CD4-positive, alpha-beta T cell (primary cell): ENCODE results near the gene NCDN. TPM values are rescaled to one million over a fixed set of nuclear protein-coding genes. Genes with fewer than 3 reads are reported as not detected.

Source experiments
- ATAC-seq: fragments of 200-7000 bp; cut with Tn5 transposase; one replicate; pipeline ENCODE4 v1.10.0; 2022; ENCODE audit warnings: mild to moderate bottlenecking; ENCODE audit not compliant: poor library complexity
- CTCF ChIA-PET: fragments of 350-600 bp; sonication (Branson Sonifier 250); formaldehyde crosslinking; loops from one replicate; lab custom pipeline; 2021; ENCODE audit warnings: antibody characterized with exemption, inconsistent platforms; lab: Charles Lee
- POLR2A ChIA-PET: fragments of 350-600 bp; sonication (Branson Sonifier 250); formaldehyde crosslinking; loops from one replicate; lab custom pipeline; 2021; ENCODE audit warnings: antibody characterized with exemption, inconsistent platforms; lab: Charles Lee
- DNase-seq, 14 experiments: peaks; one replicate each; pipeline ENCODE4 v3.0.0-alpha.2; 2013 to 2020; ENCODE audit warnings: mixed read lengths in 2 of 14
- H3K27ac ChIP-seq, 2 donors: one replicate each; pipeline versions ENCODE4 v1.5.1 to v1.7.0; 2013; ENCODE audit warnings: low read length in 2 of 2, low read depth in 1 of 2, mild to moderate bottlenecking in 1 of 2
- H3K27me3 ChIP-seq, 2 experiments: 1 replicate in 1 of 2; 2 replicates in 1 of 2; pipeline versions ENCODE4 v1.6.1 to v1.7.0; 2013; ENCODE audit warnings: low read length in 2 of 2, control low read depth in 1 of 2, mild to moderate bottlenecking in 1 of 2, moderate library complexity in 1 of 2; ENCODE audit not compliant: insufficient read depth in 2 of 2, control insufficient read depth in 1 of 2
- H3K36me3 ChIP-seq: one replicate; pipeline ENCODE4 v1.6.1; 2013; ENCODE audit warnings: low read length, control low read depth; ENCODE audit not compliant: insufficient read depth
- H3K4me1 ChIP-seq: one replicate; pipeline ENCODE4 v1.6.1; 2013; ENCODE audit warnings: low read length, control low read depth; ENCODE audit not compliant: insufficient read depth
- H3K4me3 ChIP-seq: one replicate; pipeline ENCODE4 v1.5.1; 2013; ENCODE audit warnings: mild to moderate bottlenecking, low read length, moderate library complexity
- H3K9me3 ChIP-seq, 2 experiments: 1 replicate in 1 of 2; 2 replicates in 1 of 2; pipeline versions ENCODE4 v1.6.1 to v1.7.0; 2013; ENCODE audit warnings: low read length in 2 of 2, mild to moderate bottlenecking in 2 of 2, control low read depth in 1 of 2, moderate library complexity in 1 of 2; ENCODE audit not compliant: control insufficient read depth in 1 of 2, insufficient read depth in 1 of 2
- H3K27ac Mint-ChIP-seq: one replicate; pipeline ENCODE4 v1.8.0; 2020; ENCODE audit warnings: mixed read lengths
- H3K27me3 Mint-ChIP-seq: one replicate; pipeline ENCODE4 v1.8.0; 2021; ENCODE audit warnings: mixed read lengths
- H3K36me3 Mint-ChIP-seq: one replicate; pipeline ENCODE4 v1.8.0; 2021; ENCODE audit warnings: low read depth, mixed read lengths
- H3K4me1 Mint-ChIP-seq: one replicate; pipeline ENCODE4 v1.8.0; 2021; ENCODE audit warnings: low read depth, mixed read lengths
- H3K4me3 Mint-ChIP-seq: one replicate; pipeline ENCODE4 v1.8.0; 2020; ENCODE audit warnings: mild to moderate bottlenecking, mixed read lengths
- H3K9me3 Mint-ChIP-seq: one replicate; pipeline ENCODE4 v1.8.0; 2020; ENCODE audit warnings: mixed read lengths
- intact Hi-C, 2 experiments: fragments of 100-400 bp; cut with DNase I in 1 of 2; cut with micrococcal nuclease in 1 of 2; formaldehyde crosslinking; loops; one replicate each; pipeline versions ENCODE4 v1.15.1 to v1.9.0; 2023 to 2025; cut with DNase I, micrococcal nuclease
- total RNA-seq, 174 experiments: library from RNA in 2 of 174; stranded (reverse) in 2 of 174; gene quantifications; one replicate each; pipeline ENCODE4 v1.2.3 and lab custom pipeline; 2021 to 2026
- TF ChIP-seq, protein P1 (sequence below): fragments of 200-600 bp; IDR thresholded peaks from one replicate; pipeline ENCODE4 v1.8.0; 2022; ENCODE audit warnings: antibody characterized with exemption, mild to moderate bottlenecking

Gene NCDN
- total RNA-seq, 2 experiments from 2014 or later: 12.8 to 14.2 TPM

DNA sequence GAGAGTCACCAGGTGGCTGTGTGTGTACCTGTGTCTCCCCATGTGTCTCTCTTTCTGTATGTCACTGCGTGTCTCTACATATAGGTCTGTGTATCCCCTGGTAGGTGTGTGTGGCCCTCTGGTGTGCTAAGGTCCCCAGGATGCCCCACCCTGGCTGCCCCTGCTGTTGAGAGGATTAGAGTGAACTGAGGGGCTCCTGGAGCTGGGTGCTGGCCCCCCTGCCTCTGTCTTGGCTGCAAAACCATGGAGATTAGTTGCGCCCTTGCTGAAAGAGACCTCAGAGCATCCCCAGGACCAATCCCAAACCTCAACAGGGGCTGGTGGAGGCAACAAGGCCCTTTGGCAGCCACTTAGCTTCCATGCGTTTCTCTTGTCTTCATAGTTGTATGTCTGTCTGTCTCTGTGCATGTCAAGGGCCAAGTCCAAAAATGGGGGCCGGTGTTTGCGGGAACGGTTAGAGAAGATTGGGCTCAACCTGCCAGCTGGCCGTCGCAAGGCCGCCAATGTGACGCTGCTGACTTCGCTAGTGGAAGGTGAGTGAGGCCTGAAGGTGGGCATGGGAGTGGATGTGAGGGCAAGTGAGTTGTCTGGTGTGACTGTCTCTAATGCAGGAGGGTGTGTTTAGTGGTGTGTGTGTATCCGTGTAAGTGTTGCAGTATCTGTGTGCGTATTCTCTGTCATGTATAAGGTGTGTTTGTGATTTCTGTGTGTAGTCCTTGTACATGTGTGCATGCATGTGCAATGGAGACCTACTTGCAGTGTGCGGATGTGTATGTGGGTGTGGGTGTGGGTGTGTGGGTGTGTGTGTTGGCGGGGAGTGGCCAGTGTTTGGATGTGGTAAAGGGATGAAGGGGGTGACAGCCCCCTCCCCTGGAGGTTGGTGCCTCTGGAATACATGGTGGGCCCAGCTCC is 32.2 kb downstream of the NCDN start:
- H3K27ac Mint-ChIP-seq: no peak overlapping the region
- Histone ChIP-seq H3K4me1 (peaks cover 13% of the 10 kb centered on the region), H3K36me3 (peaks cover 11% of the 10 kb centered on the region), H3K9me3 (no peaks in the 10 kb centered on the region), H3K4me3 (no peak overlapping the region), H3K27me3 (no peaks in the 10 kb centered on the region), H3K27ac (no peak overlapping the region)
- ATAC-seq (no peak), DNase-seq (no peak)
- peaks cover 5% of the 10 kb centered on the region for H3K36me3 Mint-ChIP-seq
- H3K27me3 Mint-ChIP-seq: no peaks in the 10 kb centered on the region
- intact Hi-C loops: no loop called here
- TF ChIP-seq, protein P1, sequence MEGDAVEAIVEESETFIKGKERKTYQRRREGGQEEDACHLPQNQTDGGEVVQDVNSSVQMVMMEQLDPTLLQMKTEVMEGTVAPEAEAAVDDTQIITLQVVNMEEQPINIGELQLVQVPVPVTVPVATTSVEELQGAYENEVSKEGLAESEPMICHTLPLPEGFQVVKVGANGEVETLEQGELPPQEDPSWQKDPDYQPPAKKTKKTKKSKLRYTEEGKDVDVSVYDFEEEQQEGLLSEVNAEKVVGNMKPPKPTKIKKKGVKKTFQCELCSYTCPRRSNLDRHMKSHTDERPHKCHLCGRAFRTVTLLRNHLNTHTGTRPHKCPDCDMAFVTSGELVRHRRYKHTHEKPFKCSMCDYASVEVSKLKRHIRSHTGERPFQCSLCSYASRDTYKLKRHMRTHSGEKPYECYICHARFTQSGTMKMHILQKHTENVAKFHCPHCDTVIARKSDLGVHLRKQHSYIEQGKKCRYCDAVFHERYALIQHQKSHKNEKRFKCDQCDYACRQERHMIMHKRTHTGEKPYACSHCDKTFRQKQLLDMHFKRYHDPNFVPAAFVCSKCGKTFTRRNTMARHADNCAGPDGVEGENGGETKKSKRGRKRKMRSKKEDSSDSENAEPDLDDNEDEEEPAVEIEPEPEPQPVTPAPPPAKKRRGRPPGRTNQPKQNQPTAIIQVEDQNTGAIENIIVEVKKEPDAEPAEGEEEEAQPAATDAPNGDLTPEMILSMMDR: no peak
- no peak overlapping the region for H3K4me3 Mint-ChIP-seq
- ChIA-PET POLR2A (no interaction called here), CTCF (interaction anchor here (0.6 kb wide), 1 partner anchor 317 kb away, joined by 3 read pairs; no protein-coding TSS in a partner anchor)
- H3K4me1 Mint-ChIP-seq: peaks cover 15% of the 10 kb centered on the region
- H3K9me3 Mint-ChIP-seq: no peaks in the 10 kb centered on the region

DNA sequence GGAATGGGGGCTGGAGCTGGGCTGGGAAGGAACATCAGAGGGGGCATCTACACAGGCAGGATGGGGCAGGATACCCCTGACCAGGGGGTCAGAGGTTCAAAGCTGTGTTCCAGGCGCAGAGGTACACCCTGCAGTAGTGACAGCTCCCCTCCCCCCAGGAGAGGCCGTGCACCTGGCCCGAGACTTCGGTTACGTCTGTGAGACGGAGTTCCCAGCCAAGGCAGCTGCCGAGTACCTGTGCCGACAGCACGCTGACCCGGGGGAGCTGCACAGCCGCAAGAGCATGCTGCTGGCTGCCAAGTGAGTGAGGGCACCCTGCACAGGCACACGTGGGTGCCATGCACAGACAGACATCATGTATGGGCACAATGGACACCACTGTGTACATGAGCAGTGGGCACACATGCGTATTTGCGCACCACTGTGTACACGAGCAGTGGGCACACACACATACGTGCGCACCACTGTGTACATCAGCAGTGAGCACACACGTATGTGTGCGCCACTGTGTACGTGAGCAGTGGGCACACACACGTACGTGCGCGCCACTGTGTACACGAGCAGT is 33.0 kb downstream of the NCDN start:
- H3K9me3 Mint-ChIP-seq: no peaks in the 10 kb centered on the region
- H3K4me3 Mint-ChIP-seq: no peak overlapping the region
- TF ChIP-seq, protein P1: no peak
- DNase-seq (no peak), ATAC-seq (no peak)
- intact Hi-C loops: no loop called here
- peaks cover 5% of the 10 kb centered on the region for H3K36me3 Mint-ChIP-seq
- H3K9me3 ChIP-seq: no peaks in the 10 kb centered on the region
- no peaks in the 10 kb centered on the region for H3K27me3 Mint-ChIP-seq
- H3K4me1 Mint-ChIP-seq: peaks cover 15% of the 10 kb centered on the region
- CTCF ChIA-PET: no interaction called here
- H3K36me3 ChIP-seq: peaks cover 11% of the 10 kb centered on the region
- POLR2A ChIA-PET: no interaction called here
- no peak overlapping the region for H3K27ac ChIP-seq
- H3K27me3 ChIP-seq: no peaks in the 10 kb centered on the region
- no peak overlapping the region for H3K27ac Mint-ChIP-seq
- H3K4me1 ChIP-seq: peaks cover 13% of the 10 kb centered on the region
- no peak overlapping the region for H3K4me3 ChIP-seq

DNA sequence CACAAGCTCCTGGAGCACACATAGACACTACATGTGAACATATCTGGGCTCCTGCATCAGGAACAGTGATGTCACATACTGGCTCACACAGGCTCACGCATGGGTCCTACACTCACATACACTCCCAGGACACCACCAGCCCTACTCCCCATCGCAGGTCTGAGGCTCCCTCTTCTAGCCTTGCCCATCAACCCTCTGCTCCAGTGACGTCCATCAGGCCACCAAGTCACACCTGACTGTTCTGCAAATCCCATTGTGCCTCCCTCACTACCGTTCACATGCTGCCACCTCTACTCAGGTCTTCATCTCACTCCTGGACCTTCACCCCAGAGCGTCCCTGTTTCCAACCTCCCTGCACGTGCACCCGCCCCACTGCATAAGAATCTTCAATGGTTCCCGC is 33.6 kb downstream of the NCDN start:
- Mint-ChIP-seq H3K36me3 (peaks cover 5% of the 10 kb centered on the region), H3K4me1 (peaks cover 15% of the 10 kb centered on the region), H3K9me3 (no peaks in the 10 kb centered on the region), H3K4me3 (no peak overlapping the region), H3K27me3 (no peaks in the 10 kb centered on the region), H3K27ac (no peak overlapping the region)
- peaks cover 13% of the 10 kb centered on the region for H3K4me1 ChIP-seq
- no peak for DNase-seq
- H3K36me3 ChIP-seq: peaks cover 11% of the 10 kb centered on the region
- POLR2A ChIA-PET: no interaction called here
- H3K27ac ChIP-seq: no peak overlapping the region
- intact Hi-C loops: no loop called here
- no peak for ATAC-seq
- TF ChIP-seq, protein P1: no peak
- CTCF ChIA-PET: no interaction called here
- no peaks in the 10 kb centered on the region for H3K9me3 ChIP-seq
- no peaks in the 10 kb centered on the region for H3K27me3 ChIP-seq
- no peak overlapping the region for H3K4me3 ChIP-seq
